HG02970 (cell line): ENCODE measurements around the gene AGA.

Source experiments
- ATAC-seq: cut with Tn5 transposase; IDR thresholded peaks from one replicate; pipeline ENCODE4 v1.9.1; 2021; ENCODE audit warnings: mild to moderate bottlenecking, moderate library complexity, moderate number of reproducible peaks; ENCODE audit not compliant: unreplicated experiment, low FRiP score

Gene AGA

DNA sequence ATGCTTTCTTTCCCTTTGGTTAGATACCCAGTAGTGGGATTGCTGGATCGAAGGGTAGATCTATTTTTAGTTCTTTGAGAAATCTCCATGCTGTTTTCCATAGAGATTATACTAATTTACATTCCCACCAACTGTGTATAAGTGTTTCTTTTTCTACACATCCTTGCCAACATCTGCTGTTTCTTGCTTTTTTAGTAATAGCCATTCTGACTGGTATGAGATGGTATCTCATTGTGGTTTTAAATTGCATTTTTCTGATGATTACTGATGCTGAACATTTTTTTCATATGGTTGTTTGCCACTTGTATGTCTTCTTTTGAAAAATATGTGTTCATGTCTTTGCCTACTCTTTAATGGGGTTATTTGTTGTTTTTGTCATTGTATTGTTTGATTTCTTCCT, 6.6 kb upstream of the AGA start:
- ATAC-seq: no peak

DNA sequence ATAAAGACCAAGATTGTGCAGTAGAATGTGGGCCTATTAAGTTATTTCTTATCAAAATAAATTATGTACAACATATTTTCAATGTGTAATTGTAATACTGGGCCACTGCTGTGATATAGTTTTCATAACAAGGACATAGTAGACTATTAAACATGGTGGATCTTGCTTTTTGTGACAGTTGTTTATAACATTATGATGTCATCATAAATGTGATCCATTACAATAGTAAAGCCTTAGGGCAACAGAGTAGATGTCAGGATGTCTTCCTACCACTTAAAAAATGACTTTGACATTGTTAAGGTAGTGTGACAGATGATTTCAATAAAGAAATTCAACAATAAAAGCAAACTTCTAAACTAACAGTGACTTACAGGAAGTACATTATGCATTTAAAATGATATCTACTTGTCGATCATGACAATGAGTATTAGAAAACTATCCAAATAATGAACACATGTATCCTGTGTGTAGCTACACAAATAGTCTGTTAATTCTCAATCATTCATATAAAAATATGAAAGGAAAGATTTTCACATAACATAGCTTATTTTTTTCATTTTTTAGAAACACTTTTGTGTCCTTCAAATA, 5.3 kb upstream of the AGA start:
- no peak for ATAC-seq

- ATAC-seq: no peak
Measured at GRCh38 chr4:177446586-177446985, 4.3 kb upstream of the AGA start.

- no peak for ATAC-seq
Measured at GRCh38 chr4:177444911-177445736, 2.9 kb upstream of the AGA start.

GRCh38 chr4:177441061-177441802, 1.0 kb downstream of the AGA start:
- ATAC-seq: no peak

- ATAC-seq: no peak
Measured at GRCh38 chr4:177436456-177436855, 5.8 kb downstream of the AGA start.

- ATAC-seq: no peak
Measured at GRCh38 chr4:177434667-177435066, 7.6 kb downstream of the AGA start.

GRCh38 chr4:177427192-177427591, 15.0 kb downstream of the AGA start:
- ATAC-seq: no peak

GRCh38 chr4:177419434-177419833, 22.8 kb downstream of the AGA start:
- ATAC-seq: no peak

DNA sequence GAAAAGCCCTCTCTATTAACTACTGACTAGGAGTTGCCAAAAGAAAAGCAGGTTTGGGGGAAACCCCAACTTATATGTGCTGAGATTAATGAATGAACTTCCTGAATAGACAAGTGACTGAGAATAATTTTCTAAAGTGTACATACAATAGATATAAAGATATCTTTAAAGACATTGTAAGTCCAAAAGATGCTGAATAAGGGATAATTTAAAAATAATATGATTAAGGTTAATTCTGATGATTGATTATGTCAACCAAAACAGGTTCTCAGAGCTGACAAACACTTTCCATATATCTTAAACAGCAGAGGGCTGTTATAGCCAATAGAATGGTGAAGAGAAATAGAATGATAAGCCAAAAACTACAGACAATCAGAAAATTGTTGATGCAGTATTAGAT, 28.6 kb downstream of the AGA start:
- ATAC-seq: no peak

DNA sequence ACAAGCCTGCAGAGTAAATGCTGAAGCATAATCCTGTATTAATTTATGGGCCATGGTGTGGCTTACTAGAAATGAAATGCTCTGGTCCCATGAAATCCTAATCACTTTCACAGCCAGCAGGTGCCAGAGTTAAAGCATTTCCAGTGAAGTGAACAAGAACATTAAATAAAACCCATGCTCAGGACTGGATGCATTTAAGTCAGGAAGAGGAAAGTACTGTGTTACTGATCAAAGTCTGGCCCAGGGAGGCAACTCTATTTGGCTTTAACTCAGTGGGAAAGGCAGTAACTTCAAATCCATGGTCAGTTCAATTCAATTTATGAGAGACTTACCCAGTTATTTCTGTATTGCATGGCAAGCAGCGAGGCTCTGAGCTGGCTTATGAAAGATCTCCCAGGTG, 29.2 kb downstream of the AGA start:
- no peak for ATAC-seq

- ATAC-seq: no peak
Measured at GRCh38 chr4:177411996-177412395, 30.2 kb downstream of the AGA start.

DNA sequence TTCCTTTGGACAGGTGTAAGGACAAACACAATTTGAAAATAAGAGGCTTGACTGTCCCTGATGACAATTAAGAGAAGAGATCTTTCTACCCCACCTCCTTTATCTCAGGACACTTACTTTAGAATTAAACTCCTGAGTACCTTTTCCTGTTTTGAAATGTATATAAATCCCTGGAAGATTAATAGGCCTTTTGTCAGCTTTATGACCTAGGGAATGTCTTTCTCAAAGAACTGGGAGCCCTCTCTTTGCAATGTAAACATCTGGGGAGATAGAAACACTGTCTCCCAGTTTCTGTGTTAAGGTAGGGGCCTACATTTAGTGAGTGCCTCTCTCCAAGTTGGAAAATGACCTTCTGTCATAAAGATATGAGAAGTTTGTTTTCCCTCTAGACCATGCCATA, 31.7 kb downstream of the AGA start:
- ATAC-seq: no peak

GRCh38 chr4:177408023-177408422, 34.2 kb downstream of the AGA start:
- no peak for ATAC-seq

DNA sequence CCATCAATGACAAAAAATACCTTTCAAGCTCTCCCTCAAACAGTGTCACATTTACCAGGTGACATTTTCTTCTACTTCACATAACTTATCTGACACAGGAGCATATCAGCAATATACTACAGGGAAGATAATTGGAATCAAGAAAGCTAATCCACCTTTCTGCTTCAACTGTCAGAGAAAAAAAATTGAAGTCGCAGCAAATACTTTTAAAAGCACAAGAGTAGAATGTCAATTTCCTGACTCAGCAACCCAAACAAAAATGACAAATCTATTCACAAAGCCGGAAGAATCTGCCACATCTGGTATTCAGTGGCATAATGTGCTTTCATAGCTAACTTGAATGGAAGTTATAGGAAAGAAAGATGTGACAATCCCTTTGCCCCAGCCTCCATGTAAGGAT, 36.7 kb downstream of the AGA start:
- no peak for ATAC-seq

DNA sequence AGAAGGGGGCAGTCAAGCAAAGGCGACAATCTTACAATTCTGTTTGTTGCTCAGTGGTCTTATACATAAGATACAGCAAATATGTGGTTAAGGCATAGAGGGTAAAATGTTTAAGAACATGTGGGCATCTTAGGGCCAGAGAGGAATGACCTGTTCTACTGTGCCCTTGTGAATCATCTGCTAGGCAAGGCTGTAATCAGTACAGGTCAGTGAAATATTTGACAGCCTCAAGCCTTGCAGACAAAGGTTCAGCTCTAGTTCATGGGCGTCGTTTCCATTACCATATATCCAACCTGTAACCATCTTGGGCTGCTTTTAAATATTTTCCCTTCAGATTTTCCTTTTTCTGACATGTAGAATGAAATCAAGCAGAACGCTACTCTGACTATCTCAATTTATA, 37.3 kb downstream of the AGA start:
- ATAC-seq: no peak

- ATAC-seq: no peak
Measured at GRCh38 chr4:177404342-177404741, 37.9 kb downstream of the AGA start.

- ATAC-seq: no peak
Measured at GRCh38 chr4:177403746-177404145, 38.5 kb downstream of the AGA start.

- ATAC-seq: no peak
Measured at GRCh38 chr4:177401658-177402273, 40.5 kb downstream of the AGA start.

- no peak for ATAC-seq
Measured at GRCh38 chr4:177400030-177400429, 42.2 kb downstream of the AGA start.

DNA sequence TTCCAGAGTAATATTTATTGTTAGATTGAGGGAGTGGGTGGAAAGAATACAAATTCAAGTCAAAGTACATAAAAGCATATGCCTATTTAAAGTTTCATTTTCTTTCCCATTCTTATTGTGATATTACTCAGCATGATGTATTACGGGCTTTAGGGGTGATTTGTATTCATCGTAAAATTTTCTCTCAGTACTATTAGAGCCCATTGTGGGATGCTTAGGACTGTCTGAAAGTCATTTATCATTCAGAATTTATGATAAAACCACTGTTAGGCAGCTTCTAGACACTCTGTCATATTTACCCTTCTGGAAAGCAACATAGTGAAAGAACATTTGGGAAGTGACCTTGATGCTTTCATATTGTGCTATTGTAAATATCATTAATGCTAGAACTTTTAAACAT, 45.9 kb downstream of the AGA start:
- ATAC-seq: no peak
